T-cell (primary cell): ENCODE data around the gene BMF. TPM values are rescaled to one million over a fixed set of nuclear protein-coding genes. Genes with fewer than 3 reads are reported as not detected.

ENCODE experiments used
- ATAC-seq, 4 experiments: fragments of 200-7000 bp in 3 of 4; fragments of 150-1000 bp in 1 of 4; cut with Tn5 transposase; replicated peaks in 1 of 4; 1 replicate in 3 of 4; 2 replicates in 1 of 4; pipeline ENCODE4 v1.10.0; 2021; ENCODE audit warnings: moderate library complexity in 3 of 4, mild to moderate bottlenecking in 2 of 4, moderate number of reproducible peaks in 1 of 4
- CTCF ChIA-PET, 2 donors: fragments of 300-600 bp; sonication (Branson Sonifier 250); formaldehyde crosslinking; loops; one replicate each; lab custom pipeline; 2022; ENCODE audit warnings: antibody characterized with exemption in 2 of 2; lab: Charles Lee
- POLR2A ChIA-PET, 2 donors: fragments of 300-600 bp; sonication (Branson Sonifier 250); formaldehyde crosslinking; loops; one replicate each; lab custom pipeline; 2022; ENCODE audit warnings: antibody characterized with exemption in 2 of 2; lab: Charles Lee
- DNase-seq, 35 experiments: peaks; one replicate each; pipeline versions ENCODE4 v3.0.0 to v3.0.0-alpha.2; 2013 to 2023
- H3K27ac ChIP-seq: one replicate; pipeline ENCODE4 v1.5.1; 2013; ENCODE audit warnings: low read length
- H3K27me3 ChIP-seq, 2 experiments: replicated peaks in 1 of 2; 1 replicate in 1 of 2; 2 replicates in 1 of 2; pipeline versions ENCODE4 v1.6.1 to v1.7.0; 2013; ENCODE audit warnings: low read length in 1 of 2, mixed read lengths in 1 of 2; ENCODE audit not compliant: control insufficient read depth in 2 of 2, insufficient read depth in 2 of 2; ENCODE audit errors: extremely low read depth in 1 of 2
- H3K36me3 ChIP-seq, 2 donors: 1 replicate in 1 of 2; 2 replicates in 1 of 2; pipeline versions ENCODE4 v1.6.1 to v1.7.0; 2013; ENCODE audit warnings: low read length in 1 of 2; ENCODE audit not compliant: control insufficient read depth in 2 of 2, insufficient read depth in 1 of 2; ENCODE audit errors: extremely low read depth in 1 of 2
- H3K4me1 ChIP-seq, 2 experiments: 1 replicate in 1 of 2; 2 replicates in 1 of 2; pipeline versions ENCODE4 v1.6.1 to v1.7.0; 2013; ENCODE audit warnings: low read length in 2 of 2, mixed read lengths in 1 of 2; ENCODE audit not compliant: insufficient read depth in 2 of 2, control insufficient read depth in 1 of 2; ENCODE audit errors: extremely low read depth in 1 of 2
- H3K4me3 ChIP-seq, 2 donors: 1 replicate in 1 of 2; 2 replicates in 1 of 2; pipeline versions ENCODE4 v1.5.1 to v1.7.0; 2013; ENCODE audit warnings: mild to moderate bottlenecking in 2 of 2, low read length in 1 of 2, moderate library complexity in 1 of 2; ENCODE audit not compliant: control insufficient read depth in 1 of 2; ENCODE audit errors: extremely low read depth in 1 of 2
- H3K9me3 ChIP-seq: 2 replicates; pipeline ENCODE4 v1.7.0; 2013
- H3K27ac Mint-ChIP-seq, 2 donors: one replicate each; pipeline ENCODE4 v1.8.0; 2020 to 2021; ENCODE audit warnings: mild to moderate bottlenecking in 2 of 2, mixed read lengths in 2 of 2
- H3K27me3 Mint-ChIP-seq, 2 donors: one replicate each; pipeline ENCODE4 v1.8.0; 2021 to 2022; ENCODE audit warnings: mixed read lengths in 2 of 2
- H3K36me3 Mint-ChIP-seq: one replicate; pipeline ENCODE4 v1.8.0; 2021; ENCODE audit warnings: mixed read lengths
- H3K4me1 Mint-ChIP-seq, 3 donors: one replicate each; pipeline ENCODE4 v1.8.0; 2020 to 2022; ENCODE audit warnings: mixed read lengths in 3 of 3, mild to moderate bottlenecking in 1 of 3
- H3K4me3 Mint-ChIP-seq, 3 donors: one replicate each; pipeline ENCODE4 v1.8.0; 2020 to 2022; ENCODE audit warnings: mild to moderate bottlenecking in 3 of 3, mixed read lengths in 3 of 3, moderate library complexity in 3 of 3
- H3K9me3 Mint-ChIP-seq, 3 donors: one replicate each; pipeline ENCODE4 v1.8.0; 2020 to 2022; ENCODE audit warnings: mixed read lengths in 3 of 3
- WGBS: methylation state at CpG from one replicate; pipeline ENCODE4 v1.1.5; 2013; ENCODE audit warnings: missing lambda C conversion rate; ENCODE audit not compliant: insufficient coverage; 5-methylcytosine and 5-hydroxymethylcytosine counted together
- total RNA-seq, 35 experiments: library from RNA in 6 of 35; stranded (reverse) in 6 of 35; fragments of 120-200 nt in 1 of 35; gene quantifications; one replicate each; pipeline versions ENCODE4 v1.2.1 to v1.2.4 and lab custom pipeline; 2013 to 2026

The BMF gene
- total RNA-seq, 5 donors from 2014 or later (not counting 1 experiment from before 2014, with no cell fraction given), result 6.6 to 46.7 (median 42.4) TPM

GRCh38 chr15:40112789-40113188, 4.1 kb upstream of the BMF start:
- Mint-ChIP-seq H3K27ac (no peak overlapping the region), H3K36me3 (no peaks in the 10 kb centered on the region), H3K27me3 (peaks cover 9 to 12% of the 10 kb centered on the region in 2 donors), H3K4me3 (no peak overlapping the region), H3K9me3 (no peaks in the 10 kb centered on the region), H3K4me1 (peaks cover 22 to 25% (median 25%) of the 10 kb centered on the region in 3 donors)
- POLR2A ChIA-PET, result no interaction called here
- peaks cover 8 to 21% of the 10 kb centered on the region in 2 experiments for H3K4me1 ChIP-seq
- CTCF ChIA-PET, result interaction anchor here (0.6 to 1.6 kb wide), 4 partner anchors 9 to 210 kb away, joined by 3 to 5 read pairs (median 4); no protein-coding TSS in a partner anchor
- H3K36me3 ChIP-seq, result no peaks in the 10 kb centered on the region
- WGBS, result 92% methylated on average over 14 of the region's 24 CpGs
- DNase-seq (no peak), ATAC-seq (no peak)
- H3K4me3 ChIP-seq, result no peak overlapping the region
- H3K27ac ChIP-seq, result no peak overlapping the region
- peaks cover 0 to 19% of the 10 kb centered on the region in 2 experiments for H3K27me3 ChIP-seq
- H3K9me3 ChIP-seq, result no peaks in the 10 kb centered on the region

GRCh38 chr15:40111888-40112287, 3.2 kb upstream of the BMF start:
- H3K27me3 Mint-ChIP-seq, result peaks cover 9 to 12% of the 10 kb centered on the region in 2 donors
- H3K27me3 ChIP-seq, result peaks cover 0 to 19% of the 10 kb centered on the region in 2 experiments
- peaks cover 11 to 30% of the 10 kb centered on the region in 2 experiments for H3K4me1 ChIP-seq

GRCh38 chr15:40110866-40111550, 2.3 kb upstream of the BMF start:
- DNase-seq, result no peak
- 89% methylated on average over 5 of the region's 9 CpGs for WGBS
- no peak overlapping the region for H3K4me3 ChIP-seq
- Mint-ChIP-seq H3K4me3 (peak overlapping the region in 1 of 3 donors; percentile 49), H3K9me3 (no peaks in the 10 kb centered on the region), H3K27ac (no peak overlapping the region), H3K27me3 (peaks cover 9% of the 10 kb centered on the region in 2 donors), H3K36me3 (no peaks in the 10 kb centered on the region), H3K4me1 (peaks cover 32 to 34% (median 33%) of the 10 kb centered on the region in 3 donors)
- no peaks in the 10 kb centered on the region for H3K9me3 ChIP-seq
- peaks cover 14 to 36% of the 10 kb centered on the region in 2 experiments for H3K4me1 ChIP-seq
- POLR2A ChIA-PET, result interaction anchor here in 1 of 2 donors (0.6 kb wide), 1 partner anchor 176 kb away, joined by 3 read pairs; no protein-coding TSS in a partner anchor
- no peak for ATAC-seq
- CTCF ChIA-PET, result no interaction called here
- peaks cover 0 to 17% of the 10 kb centered on the region in 2 experiments for H3K27me3 ChIP-seq
- H3K27ac ChIP-seq, result no peak overlapping the region
- H3K36me3 ChIP-seq, result no peaks in the 10 kb centered on the region

More at GRCh38 chr15:40111888-40112287, 3.2 kb upstream of the BMF start:
- ChIA-PET CTCF (interaction anchor here (1.1 to 1.6 kb wide), 3 partner anchors 8 to 72 kb away, joined by 3 to 4 read pairs (median 3); no protein-coding TSS in a partner anchor), POLR2A (no interaction called here)
- Histone ChIP-seq H3K27ac (no peak overlapping the region), H3K36me3 (no peaks in the 10 kb centered on the region), H3K9me3 (no peaks in the 10 kb centered on the region), H3K4me3 (no peak overlapping the region)
- DNase-seq, result no peak
- ATAC-seq, result no peak
- no CpG with 5 or more reads among the region's 2 CpGs for WGBS
- Mint-ChIP-seq H3K9me3 (no peaks in the 10 kb centered on the region), H3K27ac (no peak overlapping the region), H3K36me3 (no peaks in the 10 kb centered on the region), H3K4me1 (peaks cover 29 to 31% (median 29%) of the 10 kb centered on the region in 3 donors), H3K4me3 (no peak overlapping the region)

GRCh38 chr15:40108061-40108854, 421 bp downstream of the BMF start:
- no peak overlapping the region for H3K27ac ChIP-seq
- ATAC-seq, result peak; percentile 9 to 22 (median 16)
- H3K9me3 ChIP-seq, result no peaks in the 10 kb centered on the region
- Mint-ChIP-seq H3K4me1 (peaks cover 39 to 45% (median 45%) of the 10 kb centered on the region in 3 donors), H3K27ac (peak overlapping the region in 1 of 2 donors; percentile 79), H3K4me3 (peak overlapping the region; percentile 91 to 96 (median 92)), H3K36me3 (no peaks in the 10 kb centered on the region), H3K27me3 (peaks cover 6 to 9% of the 10 kb centered on the region in 2 donors), H3K9me3 (no peaks in the 10 kb centered on the region)
- DNase-seq, result peak in 5 of 35 experiments; percentile 7 to 38 (median 20)
- CTCF ChIA-PET, result interaction anchor here (0.5 to 1.0 kb wide), 4 partner anchors 47 to 172 kb away, joined by 3 to 5 read pairs (median 4); no protein-coding TSS in a partner anchor
- H3K4me1 ChIP-seq, result peaks cover 18 to 53% of the 10 kb centered on the region in 2 experiments
- H3K36me3 ChIP-seq, result no peaks in the 10 kb centered on the region
- peak overlapping the region; percentile 72 to 80 for H3K4me3 ChIP-seq
- WGBS, result under 1% methylated on average over 45 of the region's 47 CpGs
- POLR2A ChIA-PET, result no interaction called here
- peaks cover 0 to 26% of the 10 kb centered on the region in 2 experiments for H3K27me3 ChIP-seq

- Mint-ChIP-seq H3K4me1 (peaks cover 42 to 55% (median 50%) of the 10 kb centered on the region in 3 donors), H3K9me3 (no peaks in the 10 kb centered on the region), H3K27ac (peak overlapping the region; percentile 66 to 84), H3K27me3 (peaks cover 0 to 4% of the 10 kb centered on the region in 2 donors), H3K36me3 (no peaks in the 10 kb centered on the region), H3K4me3 (peak overlapping the region; percentile 91 to 96 (median 92))
- ChIA-PET CTCF (interaction anchor here (0.5 to 1.7 kb wide), 12 partner anchors 9 to 1454 kb away, joined by 3 to 10 read pairs (median 4); no protein-coding TSS in a partner anchor), POLR2A (no interaction called here)
- peaks cover 19 to 65% of the 10 kb centered on the region in 2 experiments for H3K4me1 ChIP-seq
- no peak overlapping the region for H3K4me3 ChIP-seq
- no peak overlapping the region for H3K27ac ChIP-seq
- no CpG with 5 or more reads among the region's 8 CpGs for WGBS
- H3K9me3 ChIP-seq, result no peaks in the 10 kb centered on the region
- H3K27me3 ChIP-seq, result peaks cover 0 to 14% of the 10 kb centered on the region in 2 experiments
- peak in 2 of 35 experiments; percentile 29 to 31 for DNase-seq
- no peak for ATAC-seq
- H3K36me3 ChIP-seq, result peaks cover 0 to 2% of the 10 kb centered on the region in 2 donors
These were observed 2.2 kb downstream of the BMF start for GRCh38 chr15:40106203-40107161.
